ENCODE results near the gene BCDIN3D.
A peak's percentile ranks its signal among the peaks of the same experiment; 100 is the strongest.

DNA sequence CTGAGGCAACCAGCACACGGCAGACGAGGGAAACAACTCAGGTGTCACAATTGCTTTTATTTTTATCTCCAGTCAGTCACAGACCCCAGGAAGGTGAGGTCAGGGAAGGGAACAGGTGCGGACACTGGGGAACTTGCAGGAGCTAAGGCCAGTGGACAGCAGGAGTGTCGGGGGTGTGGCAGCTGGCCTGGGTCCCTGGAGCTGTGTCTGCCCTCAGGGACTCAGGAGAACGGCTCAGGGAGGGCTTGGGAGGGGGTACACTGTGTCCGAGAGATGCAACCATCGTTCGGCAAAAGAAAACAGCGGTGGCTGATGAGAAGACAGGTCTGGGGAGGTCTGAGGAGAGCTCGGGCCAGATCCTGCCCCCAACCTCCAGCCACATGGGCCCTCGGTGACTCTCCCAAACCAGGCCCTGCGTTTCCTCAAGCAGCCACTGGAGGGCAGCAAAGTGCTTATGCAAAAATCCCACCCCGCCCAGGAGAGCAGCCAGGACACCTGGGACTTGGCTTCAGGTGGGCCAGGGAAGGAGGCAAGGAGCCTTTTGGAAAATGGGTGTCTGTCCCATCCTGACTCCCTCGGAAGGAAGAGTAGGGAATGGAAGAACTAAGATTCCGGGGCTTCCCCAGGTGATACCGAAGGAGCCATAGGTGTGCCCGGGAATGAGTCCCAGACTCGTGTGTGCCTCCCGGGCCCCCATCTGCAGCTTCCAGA, 24.1 kb upstream of the BCDIN3D start:
- TF ChIP-seq, protein P1, sequence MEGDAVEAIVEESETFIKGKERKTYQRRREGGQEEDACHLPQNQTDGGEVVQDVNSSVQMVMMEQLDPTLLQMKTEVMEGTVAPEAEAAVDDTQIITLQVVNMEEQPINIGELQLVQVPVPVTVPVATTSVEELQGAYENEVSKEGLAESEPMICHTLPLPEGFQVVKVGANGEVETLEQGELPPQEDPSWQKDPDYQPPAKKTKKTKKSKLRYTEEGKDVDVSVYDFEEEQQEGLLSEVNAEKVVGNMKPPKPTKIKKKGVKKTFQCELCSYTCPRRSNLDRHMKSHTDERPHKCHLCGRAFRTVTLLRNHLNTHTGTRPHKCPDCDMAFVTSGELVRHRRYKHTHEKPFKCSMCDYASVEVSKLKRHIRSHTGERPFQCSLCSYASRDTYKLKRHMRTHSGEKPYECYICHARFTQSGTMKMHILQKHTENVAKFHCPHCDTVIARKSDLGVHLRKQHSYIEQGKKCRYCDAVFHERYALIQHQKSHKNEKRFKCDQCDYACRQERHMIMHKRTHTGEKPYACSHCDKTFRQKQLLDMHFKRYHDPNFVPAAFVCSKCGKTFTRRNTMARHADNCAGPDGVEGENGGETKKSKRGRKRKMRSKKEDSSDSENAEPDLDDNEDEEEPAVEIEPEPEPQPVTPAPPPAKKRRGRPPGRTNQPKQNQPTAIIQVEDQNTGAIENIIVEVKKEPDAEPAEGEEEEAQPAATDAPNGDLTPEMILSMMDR (IDR thresholded peaks at IDR 0.05), result peak; percentile 97
- TF ChIP-seq SIN3A (IDR thresholded peaks at IDR 0.05; ENCODE audit: borderline replicate concordance, insufficient read depth, low read depth, low read length), result no peak
- TF ChIP-seq, protein P2, sequence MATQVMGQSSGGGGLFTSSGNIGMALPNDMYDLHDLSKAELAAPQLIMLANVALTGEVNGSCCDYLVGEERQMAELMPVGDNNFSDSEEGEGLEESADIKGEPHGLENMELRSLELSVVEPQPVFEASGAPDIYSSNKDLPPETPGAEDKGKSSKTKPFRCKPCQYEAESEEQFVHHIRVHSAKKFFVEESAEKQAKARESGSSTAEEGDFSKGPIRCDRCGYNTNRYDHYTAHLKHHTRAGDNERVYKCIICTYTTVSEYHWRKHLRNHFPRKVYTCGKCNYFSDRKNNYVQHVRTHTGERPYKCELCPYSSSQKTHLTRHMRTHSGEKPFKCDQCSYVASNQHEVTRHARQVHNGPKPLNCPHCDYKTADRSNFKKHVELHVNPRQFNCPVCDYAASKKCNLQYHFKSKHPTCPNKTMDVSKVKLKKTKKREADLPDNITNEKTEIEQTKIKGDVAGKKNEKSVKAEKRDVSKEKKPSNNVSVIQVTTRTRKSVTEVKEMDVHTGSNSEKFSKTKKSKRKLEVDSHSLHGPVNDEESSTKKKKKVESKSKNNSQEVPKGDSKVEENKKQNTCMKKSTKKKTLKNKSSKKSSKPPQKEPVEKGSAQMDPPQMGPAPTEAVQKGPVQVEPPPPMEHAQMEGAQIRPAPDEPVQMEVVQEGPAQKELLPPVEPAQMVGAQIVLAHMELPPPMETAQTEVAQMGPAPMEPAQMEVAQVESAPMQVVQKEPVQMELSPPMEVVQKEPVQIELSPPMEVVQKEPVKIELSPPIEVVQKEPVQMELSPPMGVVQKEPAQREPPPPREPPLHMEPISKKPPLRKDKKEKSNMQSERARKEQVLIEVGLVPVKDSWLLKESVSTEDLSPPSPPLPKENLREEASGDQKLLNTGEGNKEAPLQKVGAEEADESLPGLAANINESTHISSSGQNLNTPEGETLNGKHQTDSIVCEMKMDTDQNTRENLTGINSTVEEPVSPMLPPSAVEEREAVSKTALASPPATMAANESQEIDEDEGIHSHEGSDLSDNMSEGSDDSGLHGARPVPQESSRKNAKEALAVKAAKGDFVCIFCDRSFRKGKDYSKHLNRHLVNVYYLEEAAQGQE (IDR thresholded peaks at IDR 0.05; ENCODE audit: insufficient read depth in 1 of 2, low read depth in 2 of 2, low read length in 1 of 2), result no peak

Data from Panc1 (cell line).